ENCODE measurements around the gene FAM241A.

FAM241A gene

DNA sequence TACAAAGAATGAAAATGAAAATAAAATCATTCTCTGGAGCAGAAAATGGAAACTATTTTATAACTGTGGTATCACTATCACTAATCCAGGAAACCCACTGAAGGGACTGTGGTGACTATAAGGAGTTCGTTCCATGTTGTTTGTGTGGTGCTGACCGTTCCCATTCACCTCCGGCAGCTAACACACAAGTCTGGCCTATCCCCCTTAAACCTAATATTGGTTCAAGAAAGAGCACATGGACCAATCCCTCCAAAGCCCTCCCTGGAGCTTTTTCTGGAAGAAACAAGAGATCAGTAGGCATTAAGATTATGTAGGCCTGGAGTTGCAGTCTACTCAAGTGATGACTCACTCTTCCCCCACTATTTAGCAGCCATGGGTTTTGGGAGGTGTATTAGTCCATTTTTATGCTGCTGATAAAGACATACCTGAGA is 25.9 kb upstream of the FAM241A start:
- no peak for TF ChIP-seq CTCF (IDR thresholded peaks at IDR 0.05; ENCODE audit: insufficient read depth, missing control alignments)
- DNase-seq (ENCODE audit: insufficient read length, low spot score) (no peak), FAIRE-seq (no peak)

DNA sequence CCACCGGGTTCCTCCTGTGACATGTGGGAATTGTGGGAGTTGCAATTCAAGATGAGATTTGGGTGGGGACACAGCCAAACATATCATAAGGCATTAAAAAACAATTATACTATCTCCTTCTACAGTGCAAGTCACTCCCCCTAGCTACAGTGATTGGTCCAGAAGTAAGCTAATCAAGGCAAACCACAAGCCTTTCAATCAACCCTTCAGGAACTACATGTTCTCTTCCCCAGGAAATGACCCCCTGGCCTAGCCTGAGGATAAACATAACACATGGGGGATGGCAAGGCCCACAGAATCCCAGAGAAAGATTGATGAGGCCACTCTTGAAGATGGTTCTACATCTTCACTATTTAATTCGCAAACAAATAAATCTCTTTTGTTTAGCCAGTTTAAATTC is 25.2 kb upstream of the FAM241A start:
- DNase-seq (ENCODE audit: insufficient read length, low spot score) (no peak), FAIRE-seq (no peak)
- TF ChIP-seq CTCF (IDR thresholded peaks at IDR 0.05; ENCODE audit: insufficient read depth, missing control alignments), result no peak

DNA sequence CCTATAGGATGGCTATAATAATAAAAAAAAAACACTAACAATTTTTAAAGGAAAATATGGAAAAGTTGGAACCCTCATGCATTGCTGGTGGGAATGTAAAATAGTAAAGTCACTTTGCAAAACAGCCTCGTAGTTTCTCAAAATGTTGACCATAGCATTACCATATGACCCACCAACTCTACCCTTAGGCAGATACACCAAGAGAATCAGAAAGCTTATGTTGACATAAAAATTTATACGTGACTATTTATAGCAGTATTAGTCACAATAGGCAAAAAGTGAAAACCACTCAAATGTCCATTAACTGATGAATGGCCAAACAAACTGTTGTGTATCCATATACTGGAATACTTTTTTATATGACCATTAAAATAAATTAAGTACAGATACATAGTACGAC is 19.8 kb upstream of the FAM241A start:
- DNase-seq (ENCODE audit: insufficient read length, low spot score), result no peak
- TF ChIP-seq CTCF (IDR thresholded peaks at IDR 0.05; ENCODE audit: insufficient read depth, missing control alignments), result no peak
- no peak for FAIRE-seq

DNA sequence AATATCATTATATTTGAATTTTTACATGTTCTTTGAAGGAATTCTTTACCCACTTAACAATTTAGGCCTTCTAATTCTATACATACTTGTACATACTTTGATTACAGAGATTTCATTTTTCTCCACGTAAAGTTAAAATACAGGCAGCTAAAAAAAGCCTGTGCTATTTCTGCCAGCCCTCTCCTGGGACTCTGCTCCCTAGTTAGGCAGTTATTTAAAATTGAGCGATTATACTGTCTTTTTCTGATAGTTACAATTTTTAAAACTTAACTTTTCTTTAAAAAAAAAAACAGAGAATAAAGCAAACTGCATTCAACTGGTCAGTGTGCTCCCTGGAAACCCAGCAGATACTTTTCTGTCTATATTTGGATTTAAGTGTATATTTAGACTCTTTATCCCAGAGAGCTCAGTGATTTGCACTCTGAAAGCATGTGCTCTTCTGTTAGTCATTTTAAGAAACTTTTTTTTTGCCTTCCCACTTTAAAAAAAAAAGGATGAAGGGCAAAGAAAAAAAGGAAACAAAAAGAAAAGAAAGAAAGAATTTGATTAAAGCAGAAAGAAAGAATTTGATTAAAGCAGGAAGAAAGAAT is 18.1 kb upstream of the FAM241A start:
- FAIRE-seq (no peak), DNase-seq (ENCODE audit: insufficient read length, low spot score) (no peak)
- TF ChIP-seq CTCF (IDR thresholded peaks at IDR 0.05; ENCODE audit: insufficient read depth, missing control alignments), result no peak

DNA sequence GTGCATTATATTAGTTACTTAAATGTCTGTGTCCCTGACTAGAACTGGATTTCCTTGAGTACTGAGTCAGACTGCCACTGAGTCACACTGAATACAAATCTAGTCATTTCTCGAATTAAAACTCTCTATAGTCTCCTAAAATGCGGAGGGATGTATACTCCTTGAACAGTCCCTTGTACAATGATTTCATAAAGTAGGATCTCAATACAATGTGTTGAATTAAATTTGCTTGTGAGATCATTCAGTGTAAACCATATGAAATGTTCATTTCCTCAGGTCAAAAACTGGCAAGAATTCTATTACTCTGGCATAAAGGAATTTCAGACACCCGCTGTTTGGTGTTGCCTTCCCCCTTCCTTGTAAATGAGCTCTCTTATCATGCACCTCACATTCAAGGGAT is 17.5 kb upstream of the FAM241A start:
- no peak for TF ChIP-seq CTCF (IDR thresholded peaks at IDR 0.05; ENCODE audit: insufficient read depth, missing control alignments)
- DNase-seq (ENCODE audit: insufficient read length, low spot score) (no peak), FAIRE-seq (no peak)

- no peak for TF ChIP-seq CTCF (IDR thresholded peaks at IDR 0.05; ENCODE audit: insufficient read depth, missing control alignments)
- peak; percentile 32 for FAIRE-seq
- DNase-seq (ENCODE audit: insufficient read length, low spot score), result no peak
Measured at GRCh38 chr4:112128452-112128851, 16.8 kb upstream of the FAM241A start.

DNA sequence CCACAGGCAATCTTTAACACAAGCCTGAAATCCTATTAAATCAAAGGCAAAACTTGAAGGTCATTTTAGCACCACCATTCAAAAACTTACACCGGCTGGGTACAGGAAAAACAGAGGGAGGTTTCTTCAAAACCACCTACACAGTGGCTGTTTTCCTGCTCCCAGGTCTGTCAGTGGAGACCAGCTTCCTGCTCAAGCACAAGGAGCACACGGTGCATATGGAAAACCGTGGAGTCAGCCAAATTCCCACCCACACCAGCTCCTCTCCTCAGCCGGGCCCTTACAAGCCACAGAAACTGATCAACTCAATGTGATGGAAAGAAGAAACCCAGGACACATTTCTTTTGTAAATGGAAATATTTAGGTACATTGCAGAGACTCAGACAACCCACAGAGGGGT is 14.3 kb upstream of the FAM241A start:
- no peak for DNase-seq (ENCODE audit: insufficient read length, low spot score)
- no peak for TF ChIP-seq CTCF (IDR thresholded peaks at IDR 0.05; ENCODE audit: insufficient read depth, missing control alignments)
- no peak for FAIRE-seq

All from D721Med (cell line).